ENCODE results near the gene ADD2.

- no peak for TF ChIP-seq EZH2 (IDR thresholded peaks at IDR 0.05; ENCODE audit: borderline replicate concordance, insufficient read depth, low read depth, low read length, poor library complexity, severe bottlenecking)
- TF ChIP-seq, protein P1, sequence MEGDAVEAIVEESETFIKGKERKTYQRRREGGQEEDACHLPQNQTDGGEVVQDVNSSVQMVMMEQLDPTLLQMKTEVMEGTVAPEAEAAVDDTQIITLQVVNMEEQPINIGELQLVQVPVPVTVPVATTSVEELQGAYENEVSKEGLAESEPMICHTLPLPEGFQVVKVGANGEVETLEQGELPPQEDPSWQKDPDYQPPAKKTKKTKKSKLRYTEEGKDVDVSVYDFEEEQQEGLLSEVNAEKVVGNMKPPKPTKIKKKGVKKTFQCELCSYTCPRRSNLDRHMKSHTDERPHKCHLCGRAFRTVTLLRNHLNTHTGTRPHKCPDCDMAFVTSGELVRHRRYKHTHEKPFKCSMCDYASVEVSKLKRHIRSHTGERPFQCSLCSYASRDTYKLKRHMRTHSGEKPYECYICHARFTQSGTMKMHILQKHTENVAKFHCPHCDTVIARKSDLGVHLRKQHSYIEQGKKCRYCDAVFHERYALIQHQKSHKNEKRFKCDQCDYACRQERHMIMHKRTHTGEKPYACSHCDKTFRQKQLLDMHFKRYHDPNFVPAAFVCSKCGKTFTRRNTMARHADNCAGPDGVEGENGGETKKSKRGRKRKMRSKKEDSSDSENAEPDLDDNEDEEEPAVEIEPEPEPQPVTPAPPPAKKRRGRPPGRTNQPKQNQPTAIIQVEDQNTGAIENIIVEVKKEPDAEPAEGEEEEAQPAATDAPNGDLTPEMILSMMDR (IDR thresholded peaks at IDR 0.05) = no peak
Measured at GRCh38 chr2:70670202-70670601, 97.8 kb downstream of the ADD2 start.

Data from B cell (primary cell).